WI38 (cell line): ENCODE results near the gene VPS26B.

Experiments
- H3K4me3 ChIP-seq: 2 replicates; pipeline ENCODE4 v1.5.1; 2011; ENCODE audit warnings: low read depth, mild to moderate bottlenecking, control low read depth, low read length
- TF ChIP-seq, protein P1 (sequence below): IDR thresholded peaks from 2 replicates; pipeline ENCODE4 v1.5.1; 2012; ENCODE audit warnings: low read depth, mild to moderate bottlenecking, control low read depth, low read length

VPS26B gene

DNA sequence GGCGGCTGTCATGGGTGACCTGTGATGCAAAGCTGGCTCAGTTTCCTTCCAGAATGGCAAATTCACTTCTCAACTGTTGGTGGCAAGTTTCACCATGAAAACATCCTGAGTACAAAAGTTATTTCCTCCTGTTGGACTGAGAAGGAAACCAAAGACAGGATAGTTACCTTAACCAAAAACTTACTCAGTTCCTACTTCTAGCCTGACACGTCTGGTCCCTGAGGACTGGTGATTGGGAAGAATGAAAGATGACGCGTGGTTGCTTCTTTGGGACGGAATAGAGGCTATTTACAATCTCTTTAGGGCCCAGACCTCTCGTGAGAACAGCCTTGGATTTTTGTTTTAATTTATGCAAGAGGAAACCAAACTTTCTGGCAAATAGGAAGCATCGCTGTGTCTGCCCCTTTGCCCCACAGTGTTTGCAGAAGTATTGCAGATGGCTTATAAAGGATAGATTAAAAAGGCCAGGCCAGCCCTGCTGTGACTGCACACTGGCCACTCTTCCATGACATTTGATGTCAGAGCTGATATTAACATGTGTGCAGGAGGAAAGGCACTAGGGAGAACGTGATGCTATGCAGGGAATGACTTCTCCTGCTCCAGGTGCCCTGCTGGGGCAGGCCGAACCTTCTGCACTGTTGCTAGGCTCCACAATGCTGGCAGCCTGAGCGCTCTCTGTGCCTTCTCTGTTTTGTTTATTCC lies 7.6 kb downstream of the VPS26B start:
- TF ChIP-seq, protein P1, sequence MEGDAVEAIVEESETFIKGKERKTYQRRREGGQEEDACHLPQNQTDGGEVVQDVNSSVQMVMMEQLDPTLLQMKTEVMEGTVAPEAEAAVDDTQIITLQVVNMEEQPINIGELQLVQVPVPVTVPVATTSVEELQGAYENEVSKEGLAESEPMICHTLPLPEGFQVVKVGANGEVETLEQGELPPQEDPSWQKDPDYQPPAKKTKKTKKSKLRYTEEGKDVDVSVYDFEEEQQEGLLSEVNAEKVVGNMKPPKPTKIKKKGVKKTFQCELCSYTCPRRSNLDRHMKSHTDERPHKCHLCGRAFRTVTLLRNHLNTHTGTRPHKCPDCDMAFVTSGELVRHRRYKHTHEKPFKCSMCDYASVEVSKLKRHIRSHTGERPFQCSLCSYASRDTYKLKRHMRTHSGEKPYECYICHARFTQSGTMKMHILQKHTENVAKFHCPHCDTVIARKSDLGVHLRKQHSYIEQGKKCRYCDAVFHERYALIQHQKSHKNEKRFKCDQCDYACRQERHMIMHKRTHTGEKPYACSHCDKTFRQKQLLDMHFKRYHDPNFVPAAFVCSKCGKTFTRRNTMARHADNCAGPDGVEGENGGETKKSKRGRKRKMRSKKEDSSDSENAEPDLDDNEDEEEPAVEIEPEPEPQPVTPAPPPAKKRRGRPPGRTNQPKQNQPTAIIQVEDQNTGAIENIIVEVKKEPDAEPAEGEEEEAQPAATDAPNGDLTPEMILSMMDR, result no peak
- no peak overlapping the region for H3K4me3 ChIP-seq

DNA sequence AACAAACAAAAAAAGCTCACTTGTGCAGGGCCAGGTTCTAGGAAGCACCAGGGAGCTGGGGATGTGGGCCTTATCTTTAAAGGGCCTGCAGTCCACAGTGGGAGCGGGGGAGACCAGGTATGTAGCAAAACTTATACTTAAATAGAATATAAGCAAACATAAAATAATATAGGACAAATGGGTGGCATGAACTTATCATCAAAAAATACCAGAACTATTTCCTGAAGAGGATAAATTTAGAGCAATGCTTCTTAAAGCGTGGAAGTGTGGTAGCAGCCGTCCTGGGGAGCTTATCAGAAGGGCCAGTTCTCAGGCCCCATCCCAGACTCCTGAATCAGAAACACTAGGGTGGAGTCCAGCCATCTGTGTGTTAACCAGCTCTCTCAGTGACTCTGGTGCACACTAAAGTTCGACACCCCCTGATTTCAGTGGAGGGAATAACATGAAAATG lies 9.3 kb downstream of the VPS26B start:
- no peak overlapping the region for H3K4me3 ChIP-seq
- TF ChIP-seq, protein P1, result no peak

DNA sequence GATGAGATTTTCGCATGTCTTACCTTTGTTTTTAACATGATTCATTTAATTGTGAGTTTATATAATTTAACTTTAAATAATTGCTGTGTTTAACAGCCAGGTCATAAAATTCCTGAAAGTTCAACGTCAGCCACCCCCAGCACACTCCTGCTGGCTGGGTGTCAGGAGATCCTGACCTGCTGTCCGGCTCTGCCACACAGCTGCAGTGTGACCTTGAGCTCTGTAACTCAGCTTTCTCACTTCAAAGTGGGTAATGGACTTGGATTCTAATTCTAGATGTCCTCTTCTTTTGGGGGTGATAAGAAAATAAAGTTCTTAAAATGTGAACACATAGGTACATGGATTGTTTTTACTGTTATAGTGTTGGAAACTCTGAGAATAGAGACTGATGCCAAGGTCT lies 10.9 kb downstream of the VPS26B start:
- TF ChIP-seq, protein P1, result no peak
- no peak overlapping the region for H3K4me3 ChIP-seq

DNA sequence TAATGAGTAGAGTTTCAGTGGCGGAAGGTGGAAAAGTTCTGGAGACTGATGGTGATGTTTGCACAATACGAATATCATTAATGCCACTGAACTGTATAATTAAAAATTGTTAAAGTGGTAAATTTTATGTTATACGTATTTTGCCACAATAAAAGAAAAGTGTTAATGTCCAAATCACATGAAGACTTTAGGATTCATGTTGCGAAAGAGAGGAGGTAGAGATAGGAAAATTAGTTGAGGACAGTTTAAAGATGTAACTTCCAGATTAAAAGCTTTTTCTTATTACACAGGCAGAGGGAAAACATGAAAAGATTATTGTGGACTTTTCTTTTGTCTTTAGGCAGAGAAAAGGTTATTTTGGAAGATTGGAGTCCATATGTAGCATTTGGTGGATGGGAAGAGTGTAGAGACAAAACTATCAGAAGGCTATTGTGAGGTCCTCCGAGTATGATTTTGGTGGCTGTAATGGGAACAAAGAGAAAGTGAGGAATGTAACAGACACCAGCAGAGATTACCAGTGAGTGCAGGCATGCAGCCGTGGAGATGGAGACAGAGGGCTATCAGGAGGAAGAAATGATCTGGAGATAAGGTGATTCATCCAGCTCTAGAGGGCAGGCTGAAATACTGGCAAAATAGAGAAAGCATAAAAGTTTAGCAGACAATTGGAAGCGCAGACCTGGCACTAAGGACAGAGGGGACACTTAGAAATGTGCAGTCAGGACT lies 12.5 kb downstream of the VPS26B start:
- H3K4me3 ChIP-seq, result no peak overlapping the region
- TF ChIP-seq, protein P1, result no peak

DNA sequence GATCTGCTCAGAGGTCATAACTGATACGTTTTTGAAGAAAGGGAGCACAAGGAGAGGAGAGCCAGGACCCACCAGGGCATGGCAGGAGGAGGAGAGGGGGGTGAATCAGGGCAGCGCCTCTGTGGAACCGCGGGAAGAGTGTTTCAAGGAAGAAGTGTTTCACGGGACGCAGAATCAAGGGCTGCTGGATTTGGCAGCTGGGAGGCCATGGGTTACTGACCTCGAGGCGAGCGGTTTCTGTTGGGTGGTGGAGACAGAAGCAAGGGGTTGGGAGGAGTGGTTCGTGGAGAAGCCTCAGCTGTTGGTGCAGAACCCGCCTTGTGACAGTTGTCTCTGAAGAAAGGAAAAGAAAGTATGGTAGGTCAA lies 13.1 kb downstream of the VPS26B start:
- H3K4me3 ChIP-seq, result no peak overlapping the region
- TF ChIP-seq, protein P1, result no peak

DNA sequence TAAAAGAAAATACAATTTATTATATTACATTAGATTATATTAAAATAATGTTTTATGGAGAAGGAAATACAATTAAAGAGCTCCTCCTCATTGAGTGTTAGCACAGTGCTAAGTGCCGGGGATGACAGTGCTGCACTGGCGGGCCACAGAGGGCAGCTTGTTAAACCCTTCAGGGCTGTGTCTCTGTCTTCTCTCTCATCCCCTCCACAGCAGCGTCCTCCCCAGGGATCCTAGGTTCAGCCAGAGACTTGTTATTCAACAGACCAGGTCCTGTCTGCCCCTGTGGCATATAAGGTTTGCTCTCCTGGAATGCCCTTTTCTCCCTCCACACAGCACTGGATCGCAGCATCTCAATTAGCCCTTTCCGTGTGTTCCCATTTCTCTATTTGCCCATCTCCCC lies 14.5 kb downstream of the VPS26B start:
- TF ChIP-seq, protein P1, result no peak
- H3K4me3 ChIP-seq, result no peak overlapping the region

DNA sequence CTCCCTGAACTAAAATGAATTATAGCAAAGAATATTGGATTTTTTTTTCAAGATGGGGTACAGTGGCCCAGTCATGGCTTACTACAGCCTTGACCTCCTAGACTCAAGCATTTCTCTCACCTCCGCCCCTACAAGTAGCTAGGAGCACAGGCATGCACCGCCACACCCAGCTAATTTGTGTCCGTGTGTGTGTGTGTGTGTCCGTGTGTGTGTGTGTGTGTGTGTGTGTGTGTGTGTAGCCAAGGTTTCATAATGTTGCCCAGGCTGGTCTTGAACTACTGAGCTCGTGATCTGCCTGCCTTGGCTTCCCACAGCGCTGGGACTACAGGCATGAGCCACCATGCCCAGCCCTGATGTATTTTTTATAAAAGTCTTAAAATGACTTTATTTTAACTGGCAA lies 16.1 kb downstream of the VPS26B start:
- TF ChIP-seq, protein P1, result no peak
- H3K4me3 ChIP-seq, result no peak overlapping the region
